ENCODE results near the gene GLP1R. TPM values are rescaled to one million over a fixed set of nuclear protein-coding genes. Genes with fewer than 3 reads are reported as not detected.

Gene GLP1R
- total RNA-seq, 2 donors from 2014 or later = 5.7 to 6.9 TPM

- H3K4me1 ChIP-seq = no peaks in the 10 kb centered on the region
- H3K27me3 ChIP-seq = no peaks in the 10 kb centered on the region
- DNase-seq (no peak), ATAC-seq (no peak)
- H3K4me3 ChIP-seq = no peak overlapping the region
- 90 to 96% methylated on average over 3 to 8 of the region's 8 CpGs for WGBS, 2 donors
- intact Hi-C loops (cut with DNase I) = no loop called here
- no peaks in the 10 kb centered on the region for H3K9me3 ChIP-seq
- no peaks in the 10 kb centered on the region for H3K36me3 ChIP-seq (replicated peaks in 1 of 2; ENCODE audit: insufficient read depth in 1 of 2, low read depth in 2 of 2)
- TF ChIP-seq CTCF (IDR thresholded peaks at IDR 0.05) = no peak
- no peak for TF ChIP-seq POLR2A (IDR thresholded peaks at IDR 0.05)
- no peak overlapping the region for H3K27ac ChIP-seq
Measured at GRCh38 chr6:39079197-39080125, 30.9 kb downstream of the GLP1R start.

- TF ChIP-seq POLR2A (IDR thresholded peaks at IDR 0.05) = no peak
- no peak for TF ChIP-seq CTCF (IDR thresholded peaks at IDR 0.05)
- WGBS, 2 donors = 76 to 92% methylated on average over 4 to 5 of the region's 5 CpGs
- intact Hi-C loops (cut with DNase I) = no loop called here
- Histone ChIP-seq H3K27me3 (no peaks in the 10 kb centered on the region), H3K36me3 (replicated peaks in 1 of 2; ENCODE audit: insufficient read depth in 1 of 2, low read depth in 2 of 2) (no peaks in the 10 kb centered on the region), H3K4me3 (no peak overlapping the region), H3K9me3 (no peaks in the 10 kb centered on the region), H3K4me1 (no peaks in the 10 kb centered on the region), H3K27ac (no peak overlapping the region)
- ATAC-seq = no peak
- no peak for DNase-seq
Measured at GRCh38 chr6:39080246-39080875, 31.8 kb downstream of the GLP1R start.

- TF ChIP-seq POLR2A (IDR thresholded peaks at IDR 0.05) (no peak), CTCF (IDR thresholded peaks at IDR 0.05) (no peak)
- Histone ChIP-seq H3K27me3 (no peaks in the 10 kb centered on the region), H3K27ac (no peak overlapping the region), H3K36me3 (replicated peaks in 1 of 2; ENCODE audit: insufficient read depth in 1 of 2, low read depth in 2 of 2) (no peaks in the 10 kb centered on the region), H3K9me3 (no peaks in the 10 kb centered on the region), H3K4me1 (no peaks in the 10 kb centered on the region), H3K4me3 (no peak overlapping the region)
- WGBS, 2 donors = 83 to 93% methylated on average over 7 to 8 of the region's 8 CpGs
- DNase-seq (no peak), ATAC-seq (no peak)
- intact Hi-C loops (cut with DNase I) = no loop called here
Measured at GRCh38 chr6:39082310-39082709, 33.7 kb downstream of the GLP1R start.

- no peaks in the 10 kb centered on the region for H3K9me3 ChIP-seq
- ATAC-seq (no peak), DNase-seq (peak in 3 of 4 donors; percentile 28 to 35 (median 30))
- 61 to 78% methylated on average over 2 of the region's 2 CpGs for WGBS, 2 donors
- H3K4me1 ChIP-seq = peaks cover under 1% of the 10 kb centered on the region
- TF ChIP-seq POLR2A (IDR thresholded peaks at IDR 0.05) = no peak
- TF ChIP-seq CTCF (IDR thresholded peaks at IDR 0.05) = no peak
- no peak overlapping the region for H3K4me3 ChIP-seq
- no peak overlapping the region for H3K27ac ChIP-seq
- no peaks in the 10 kb centered on the region for H3K36me3 ChIP-seq (replicated peaks in 1 of 2; ENCODE audit: insufficient read depth in 1 of 2, low read depth in 2 of 2)
- H3K27me3 ChIP-seq = no peaks in the 10 kb centered on the region
- intact Hi-C loops (cut with DNase I) = no loop called here
Measured at GRCh38 chr6:39083231-39083634, 34.7 kb downstream of the GLP1R start.
